ENCODE measurements around the gene IGSF23.

IGSF23 gene

DNA sequence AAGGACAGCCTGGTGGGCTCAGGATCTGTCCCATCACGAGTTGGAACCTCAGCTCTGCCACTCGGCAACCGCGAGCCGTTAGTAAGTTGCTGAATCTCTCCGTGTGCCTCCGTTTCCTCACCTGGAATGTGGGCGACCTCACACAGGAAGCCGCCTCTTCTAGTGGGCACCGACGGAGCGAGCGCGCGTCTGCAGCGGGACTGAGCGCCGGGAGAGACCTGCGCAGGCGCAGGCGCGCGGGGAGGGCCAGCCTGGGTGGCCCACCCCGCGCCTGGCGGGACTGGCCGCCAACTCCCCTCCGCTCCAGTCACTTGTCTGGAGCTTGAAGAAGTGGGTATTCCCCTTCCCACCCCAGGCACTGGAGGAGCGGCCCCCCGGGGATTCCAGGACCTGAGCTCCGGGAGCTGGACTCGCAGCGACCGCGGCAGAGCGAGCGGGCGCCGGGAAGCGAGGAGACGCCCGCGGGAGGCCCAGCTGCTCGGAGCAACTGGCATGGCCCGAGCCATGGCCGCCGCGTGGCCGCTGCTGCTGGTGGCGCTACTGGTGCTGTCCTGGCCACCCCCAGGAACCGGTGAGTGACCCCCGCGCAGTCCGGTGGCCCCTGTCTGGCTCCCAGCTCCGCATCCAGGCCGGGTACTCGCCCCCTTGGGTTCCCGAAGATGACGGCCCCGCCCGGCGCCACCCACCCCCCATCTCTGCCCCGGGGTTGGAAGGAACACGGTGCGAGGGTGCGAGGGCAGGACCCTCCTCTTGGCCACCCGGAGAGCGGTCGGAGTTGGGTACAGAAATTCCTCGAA, 30.4 kb downstream of the IGSF23 start, which contains the start of gene PVR:
PVR (plus strand) TSS at position 306 of the 797 bp plus-strand sequence; CDS start at position 493, 187 bp downstream.
- DNase-seq, result peak; percentile 19

DNA sequence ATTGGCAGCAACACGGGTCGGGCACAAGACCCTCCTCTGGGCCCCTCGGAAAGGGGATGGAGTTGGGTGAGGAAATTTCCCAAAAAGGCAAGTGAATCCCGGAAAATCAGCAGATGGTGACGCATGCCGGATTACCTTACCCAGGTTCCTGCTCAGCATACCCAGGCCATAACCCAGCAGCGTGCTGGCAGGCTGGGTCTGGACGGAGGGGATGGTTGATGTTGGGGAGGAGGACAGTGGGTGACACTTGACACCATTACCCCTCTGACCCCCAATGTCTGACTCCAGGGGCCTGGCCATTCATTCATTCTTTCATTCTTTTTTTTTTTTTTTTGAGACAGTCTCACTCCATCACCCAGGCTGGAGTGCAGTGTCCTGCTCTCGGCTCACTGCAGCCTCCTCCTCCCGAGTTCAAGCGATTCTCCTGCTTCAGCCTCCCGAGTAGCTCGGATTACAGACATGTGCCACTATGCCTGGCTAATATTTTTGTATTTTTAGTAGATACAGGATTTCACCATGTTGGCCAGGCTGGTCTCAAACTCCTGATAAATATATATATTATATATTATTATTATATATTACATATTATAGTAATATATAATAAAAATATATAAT, 31.1 kb downstream of the IGSF23 start:
- no peak for DNase-seq

DNA sequence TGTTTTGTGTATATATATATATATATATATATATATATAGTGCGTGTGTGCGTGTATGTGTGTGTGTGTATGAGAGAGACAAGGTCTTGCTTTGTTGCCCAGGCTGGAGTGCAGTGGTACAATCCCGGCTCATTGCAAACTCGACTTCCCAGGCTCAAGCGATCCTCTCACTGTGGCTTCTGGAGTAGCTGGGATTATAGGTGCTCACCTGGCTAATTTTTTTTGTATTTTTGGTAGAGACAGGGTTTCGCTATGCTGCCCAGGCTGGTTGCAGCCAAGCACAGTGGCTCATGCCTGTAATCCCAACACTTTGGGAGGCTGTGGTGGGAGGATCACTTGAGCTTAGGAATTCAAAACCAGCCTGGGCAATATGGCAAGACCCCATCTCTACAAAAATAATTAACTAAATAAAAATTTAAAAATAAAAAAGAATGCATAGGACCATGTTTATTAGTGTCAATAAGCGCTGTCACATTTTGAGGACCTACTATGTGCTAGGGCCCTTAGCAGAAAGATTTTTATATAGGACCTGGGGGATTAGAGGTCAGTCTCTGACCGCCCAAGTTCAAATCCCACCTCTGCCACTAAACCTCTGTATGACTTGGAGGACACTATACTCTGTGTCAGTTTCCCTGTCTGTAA, 32.2 kb downstream of the IGSF23 start:
- DNase-seq, result no peak

DNA sequence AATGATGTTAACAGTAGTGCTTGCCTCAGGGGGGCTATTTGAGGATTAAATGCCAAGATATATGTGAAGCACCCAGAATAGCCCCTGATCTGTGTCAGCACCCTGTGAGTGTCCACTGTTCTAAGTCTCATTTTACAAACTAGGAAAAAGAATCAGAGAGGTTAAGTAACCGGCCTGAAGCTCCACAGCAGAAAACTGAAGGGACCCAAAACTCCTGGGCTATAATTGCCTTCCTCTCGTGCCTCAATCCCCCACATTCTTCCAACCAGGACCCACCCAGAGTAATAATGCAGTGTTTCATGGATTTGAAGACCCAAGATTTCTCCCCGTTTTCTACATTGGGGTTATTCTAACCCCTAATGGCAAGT, 32.7 kb downstream of the IGSF23 start:
- DNase-seq, result no peak

DNA sequence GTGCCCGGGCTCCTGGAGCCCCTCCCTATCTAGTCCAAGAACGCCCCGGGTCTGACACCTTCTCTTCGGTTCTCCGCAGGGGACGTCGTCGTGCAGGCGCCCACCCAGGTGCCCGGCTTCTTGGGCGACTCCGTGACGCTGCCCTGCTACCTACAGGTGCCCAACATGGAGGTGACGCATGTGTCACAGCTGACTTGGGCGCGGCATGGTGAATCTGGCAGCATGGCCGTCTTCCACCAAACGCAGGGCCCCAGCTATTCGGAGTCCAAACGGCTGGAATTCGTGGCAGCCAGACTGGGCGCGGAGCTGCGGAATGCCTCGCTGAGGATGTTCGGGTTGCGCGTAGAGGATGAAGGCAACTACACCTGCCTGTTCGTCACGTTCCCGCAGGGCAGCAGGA, 33.8 kb downstream of the IGSF23 start:
- no peak for DNase-seq

DNA sequence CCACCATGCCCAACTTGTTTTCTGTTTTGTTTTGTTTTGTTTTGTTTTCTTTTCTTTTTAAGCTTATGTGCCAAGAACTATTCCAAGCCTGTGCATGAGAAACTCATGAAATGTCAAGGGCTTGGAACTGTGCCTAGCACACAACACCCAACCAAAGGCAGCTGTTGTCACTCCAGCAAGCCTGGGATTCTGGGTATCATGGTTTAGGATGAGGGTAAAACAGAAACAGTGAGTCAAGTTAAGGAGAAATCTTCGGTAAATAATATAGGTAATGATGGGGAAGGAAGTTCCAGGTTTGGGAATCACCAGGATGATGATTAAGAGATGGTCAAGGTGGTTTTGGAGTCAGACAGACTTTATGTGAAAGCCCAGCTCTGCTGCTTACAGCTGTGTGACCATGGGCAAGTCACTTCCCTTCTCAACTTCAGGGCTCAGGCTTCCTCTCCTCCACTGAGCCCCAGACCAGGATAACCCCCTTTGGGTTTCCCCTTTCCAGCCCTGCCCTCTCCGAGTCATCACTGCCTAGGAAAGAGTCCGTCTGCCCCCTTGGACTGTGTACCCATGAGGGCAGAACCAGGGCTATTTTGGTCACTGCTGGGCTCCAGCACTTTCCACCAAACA, 35.4 kb downstream of the IGSF23 start:
- DNase-seq, result no peak

DNA sequence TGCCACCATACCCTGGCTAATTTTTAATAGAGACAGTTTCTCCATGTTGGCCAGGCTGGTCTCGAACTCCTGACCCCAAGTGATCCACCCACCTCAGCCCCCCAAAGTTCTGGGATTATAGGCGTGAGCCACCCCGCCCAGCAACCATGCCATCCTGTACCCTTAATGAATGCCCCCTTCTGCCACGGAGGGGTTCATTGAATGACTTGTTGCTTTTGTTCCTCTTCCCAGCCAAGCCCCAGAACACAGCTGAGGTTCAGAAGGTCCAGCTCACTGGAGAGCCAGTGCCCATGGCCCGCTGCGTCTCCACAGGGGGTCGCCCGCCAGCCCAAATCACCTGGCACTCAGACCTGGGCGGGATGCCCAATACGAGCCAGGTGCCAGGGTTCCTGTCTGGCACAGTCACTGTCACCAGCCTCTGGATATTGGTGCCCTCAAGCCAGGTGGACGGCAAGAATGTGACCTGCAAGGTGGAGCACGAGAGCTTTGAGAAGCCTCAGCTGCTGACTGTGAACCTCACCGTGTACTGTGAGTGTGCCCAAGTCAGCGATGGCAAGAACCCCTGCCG, 36.3 kb downstream of the IGSF23 start:
- no peak for DNase-seq

DNA sequence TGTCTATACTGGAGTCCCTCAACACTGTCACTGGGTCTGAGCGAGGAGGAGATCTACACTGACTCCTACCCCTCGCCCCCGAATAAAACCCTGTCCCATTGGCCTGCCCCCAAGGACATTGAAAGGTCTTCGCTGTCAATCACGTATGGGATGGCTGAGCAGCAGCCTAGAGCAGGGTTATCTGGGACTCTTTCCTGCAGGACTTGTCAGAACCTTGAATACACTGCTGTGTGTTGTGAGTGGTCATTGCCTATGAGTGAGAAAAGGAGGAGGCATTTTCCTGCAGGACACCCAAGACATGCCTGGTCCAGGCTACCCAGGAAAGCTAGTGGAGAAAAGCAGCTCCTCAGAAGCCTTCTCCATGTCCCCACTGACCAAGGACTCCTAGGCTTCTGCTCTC, 40.0 kb downstream of the IGSF23 start:
- DNase-seq, result no peak

DNA sequence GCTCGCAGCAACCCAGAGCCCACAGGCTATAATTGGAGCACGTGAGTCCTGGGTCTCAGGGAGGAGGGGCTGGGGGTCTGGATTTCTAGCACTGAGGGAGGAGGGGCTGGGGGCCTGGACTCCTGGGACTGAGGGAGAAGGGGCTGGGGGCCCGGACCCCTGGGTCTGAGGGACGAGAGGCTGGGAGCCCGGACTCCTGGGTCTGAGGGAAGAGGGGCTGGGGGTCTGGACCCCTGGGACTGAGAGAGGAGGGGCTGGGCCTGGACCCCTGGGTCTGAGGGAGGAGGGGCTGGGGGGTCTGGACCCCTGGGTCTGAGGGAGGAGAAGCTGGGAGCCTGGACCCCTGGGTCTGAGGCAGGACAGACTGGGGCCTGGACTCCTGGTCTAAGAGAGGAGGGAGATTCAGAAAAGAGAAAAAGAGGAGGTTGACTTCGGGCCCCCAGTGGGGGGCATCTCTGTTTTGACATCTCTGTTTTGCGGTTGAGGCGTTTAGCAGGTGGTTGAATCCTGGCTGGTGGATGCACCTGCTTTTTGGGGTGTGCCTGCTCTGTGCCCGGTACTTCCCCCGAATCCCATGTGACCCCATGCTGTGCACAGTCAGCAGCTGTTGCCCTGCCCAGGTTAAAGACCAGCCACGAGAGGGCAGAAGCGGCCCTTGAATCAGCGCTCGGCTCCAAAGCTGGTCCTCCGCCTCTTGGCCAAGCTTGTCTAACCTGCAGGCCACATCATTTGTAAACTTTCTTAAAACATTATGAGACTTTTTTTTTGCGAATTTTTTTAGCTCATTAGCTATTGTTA, 40.8 kb downstream of the IGSF23 start:
- peak; percentile 69 for DNase-seq

DNA sequence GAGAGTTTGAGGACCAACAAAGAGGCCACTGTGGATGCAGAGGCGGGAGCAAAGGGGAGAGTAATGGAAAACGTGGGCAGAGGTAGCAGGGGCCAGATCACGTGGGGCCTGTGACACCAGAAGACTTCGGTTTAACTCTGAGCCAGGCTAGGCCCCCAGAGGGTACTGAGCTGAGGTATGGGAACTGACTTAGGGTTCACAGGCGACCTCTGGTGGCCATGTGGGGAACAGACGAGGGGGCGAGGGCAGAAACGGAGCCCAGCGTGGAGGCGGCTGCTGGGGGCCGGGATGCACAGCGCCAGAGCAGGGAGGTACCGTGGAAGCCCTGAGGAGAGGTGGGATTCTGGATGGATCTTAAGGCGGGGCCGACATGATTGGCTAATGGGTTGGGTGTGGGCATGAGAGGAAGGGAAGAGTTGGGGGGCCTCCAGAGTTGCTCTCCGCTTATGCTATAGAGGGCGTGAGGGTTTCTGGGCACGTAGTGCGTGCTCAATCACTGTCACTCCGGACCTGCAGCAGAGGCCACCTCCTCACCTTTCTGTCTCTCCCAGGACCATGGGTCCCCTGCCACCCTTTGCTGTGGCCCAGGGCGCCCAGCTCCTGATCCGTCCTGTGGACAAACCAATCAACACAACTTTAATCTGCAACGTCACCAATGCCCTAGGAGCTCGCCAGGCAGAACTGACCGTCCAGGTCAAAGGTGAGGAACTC, 44.0 kb downstream of the IGSF23 start:
- peak; percentile 65 for DNase-seq

DNA sequence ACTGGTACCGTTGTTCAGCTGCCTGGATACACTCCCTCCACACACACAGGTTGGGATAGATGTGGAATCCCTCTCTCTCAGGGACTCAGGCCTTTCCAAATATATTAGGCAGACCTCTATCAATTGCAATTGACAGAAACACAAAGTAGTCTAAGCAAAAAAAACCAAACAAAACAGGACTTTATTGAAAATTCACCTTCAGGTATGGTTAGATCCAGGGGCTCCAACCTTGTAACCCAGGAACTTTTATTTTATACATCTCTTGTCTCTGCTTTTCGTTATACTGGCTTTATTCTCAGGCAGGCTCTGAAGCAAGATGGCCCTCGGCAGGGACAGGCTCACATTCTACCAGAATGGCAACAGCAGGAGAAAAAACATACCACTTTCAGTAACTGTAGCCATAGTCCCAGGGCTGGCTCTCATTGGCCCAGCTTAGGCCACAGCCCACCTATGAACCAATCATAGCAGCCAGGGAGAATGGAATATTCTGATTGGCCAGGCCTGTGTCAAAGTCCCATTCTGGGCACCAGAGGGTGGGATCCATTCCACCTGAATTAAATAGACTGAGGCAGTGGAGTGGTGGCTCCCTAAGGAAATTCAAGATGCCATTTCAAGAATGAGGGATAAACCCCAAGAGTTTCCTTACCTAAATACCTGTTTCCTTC, 44.8 kb downstream of the IGSF23 start:
- no peak for DNase-seq

DNA sequence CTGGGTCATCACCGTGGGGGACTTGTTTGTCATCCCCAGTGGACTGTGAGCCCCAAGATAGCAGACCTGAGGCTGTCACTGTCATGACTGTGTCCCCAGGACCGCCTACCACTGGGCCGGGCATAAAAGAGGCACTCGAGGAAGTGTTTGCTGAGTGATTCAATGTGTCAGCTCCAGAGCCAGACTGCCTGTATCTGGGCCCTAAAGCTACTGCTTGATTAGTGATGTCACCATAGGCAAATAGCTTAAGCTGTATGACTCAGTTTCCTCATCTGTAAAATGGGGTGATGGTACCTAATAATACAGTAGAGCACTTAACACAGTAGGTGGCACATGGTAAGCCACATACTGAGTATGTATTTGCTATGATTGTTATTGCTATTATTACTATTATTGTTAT, 46.7 kb downstream of the IGSF23 start:
- DNase-seq, result no peak

DNA sequence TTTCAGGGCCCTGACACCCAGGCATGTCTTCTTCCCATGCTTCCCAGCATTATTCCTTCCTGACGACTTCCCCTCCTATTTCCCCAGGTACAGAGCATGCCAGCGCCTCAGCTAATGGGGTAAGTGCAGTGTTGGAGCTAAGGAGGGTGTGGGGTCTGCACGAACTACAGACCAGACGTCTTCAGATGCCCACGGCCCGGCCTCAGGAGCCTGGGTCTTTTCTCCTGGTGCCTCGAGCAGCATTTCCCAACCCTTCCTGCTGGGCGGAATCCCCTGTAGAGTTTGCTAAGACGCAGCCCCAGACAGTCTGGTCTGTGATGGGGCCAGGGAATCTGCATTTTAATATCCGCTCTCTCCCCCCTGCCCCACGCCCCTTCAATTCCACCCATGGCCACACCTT, 47.8 kb downstream of the IGSF23 start:
- no peak for DNase-seq

DNA sequence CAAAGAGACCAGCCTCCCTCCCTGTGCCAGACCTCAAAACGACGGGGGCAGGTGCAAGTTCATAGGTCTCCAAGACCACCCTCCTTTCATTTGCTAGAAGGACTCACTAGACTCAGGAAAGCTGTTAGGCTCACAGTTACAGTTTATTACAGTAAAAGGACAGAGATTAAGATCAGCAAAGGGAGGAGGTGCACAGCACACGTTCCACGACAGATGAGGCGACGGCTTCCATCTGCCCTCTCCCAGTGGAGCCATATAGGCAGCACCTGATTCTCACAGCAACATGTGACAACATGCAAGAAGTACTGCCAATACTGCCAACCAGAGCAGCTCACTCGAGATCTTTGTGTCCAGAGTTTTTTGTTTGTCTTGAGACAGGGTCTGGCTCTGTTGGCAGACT, 48.5 kb downstream of the IGSF23 start:
- DNase-seq, result no peak

DNA sequence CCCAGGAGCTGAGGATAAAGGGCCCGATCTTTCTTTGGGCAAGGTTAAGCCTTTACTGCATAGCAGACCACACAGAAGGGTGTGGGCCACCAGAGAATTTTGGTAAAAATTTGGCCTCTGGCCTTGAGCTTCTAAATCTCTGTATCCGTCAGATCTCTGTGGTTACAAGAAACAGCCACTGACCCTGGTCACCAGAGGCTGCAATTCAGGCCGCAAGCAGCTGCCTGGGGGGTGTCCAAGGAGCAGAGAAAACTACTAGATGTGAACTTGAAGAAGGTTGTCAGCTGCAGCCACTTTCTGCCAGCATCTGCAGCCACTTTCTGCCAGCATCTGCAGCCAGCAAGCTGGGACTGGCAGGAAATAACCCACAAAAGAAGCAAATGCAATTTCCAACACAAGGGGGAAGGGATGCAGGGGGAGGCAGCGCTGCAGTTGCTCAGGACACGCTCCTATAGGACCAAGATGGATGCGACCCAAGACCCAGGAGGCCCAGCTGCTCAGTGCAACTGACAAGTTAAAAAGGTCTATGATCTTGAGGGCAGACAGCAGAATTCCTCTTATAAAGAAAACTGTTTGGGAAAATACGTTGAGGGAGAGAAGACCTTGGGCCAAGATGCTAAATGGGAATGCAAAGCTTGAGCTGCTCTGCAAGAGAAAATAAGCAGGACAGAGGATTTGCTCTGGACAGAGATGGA, 49.5 kb downstream of the IGSF23 start:
- no peak for DNase-seq

DNA sequence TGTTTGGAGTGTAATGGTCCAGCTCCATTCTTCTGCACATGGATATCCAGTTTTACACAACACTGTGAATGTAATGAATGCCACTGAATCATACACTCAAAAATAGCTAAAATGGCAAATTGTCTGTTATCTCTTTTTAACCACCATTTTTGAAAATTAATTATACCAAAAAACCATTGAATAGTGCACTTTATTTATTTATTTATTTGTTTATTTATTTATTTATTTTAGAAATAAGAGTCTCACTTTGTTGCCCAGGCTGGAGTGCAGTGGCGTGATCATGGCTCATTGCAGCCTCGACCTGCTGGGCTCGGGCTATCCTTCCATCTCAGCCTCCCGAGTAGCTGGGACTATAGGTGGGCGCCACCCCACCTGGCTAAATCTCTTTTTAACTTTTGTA, 50.6 kb downstream of the IGSF23 start:
- no peak for DNase-seq

DNA sequence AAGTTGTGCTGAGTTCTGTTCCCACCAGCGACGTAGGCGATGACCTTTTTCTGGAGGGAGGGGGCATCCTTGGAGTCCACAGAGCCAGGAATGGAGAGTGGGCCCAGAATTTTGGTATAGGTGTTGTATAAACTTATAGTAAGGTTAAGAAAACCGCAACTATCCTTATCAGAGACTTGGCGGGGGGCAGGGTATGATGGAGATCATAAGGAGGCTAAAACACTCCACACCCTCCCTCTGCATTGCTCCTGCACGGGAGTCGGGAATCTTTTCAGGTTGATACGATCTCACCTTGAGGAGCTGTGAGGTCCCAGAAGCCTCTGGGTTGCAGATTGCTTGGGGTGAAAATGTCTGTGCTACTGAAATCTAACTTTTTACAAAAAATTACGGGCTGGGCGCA, 51.6 kb downstream of the IGSF23 start:
- DNase-seq, result no peak

DNA sequence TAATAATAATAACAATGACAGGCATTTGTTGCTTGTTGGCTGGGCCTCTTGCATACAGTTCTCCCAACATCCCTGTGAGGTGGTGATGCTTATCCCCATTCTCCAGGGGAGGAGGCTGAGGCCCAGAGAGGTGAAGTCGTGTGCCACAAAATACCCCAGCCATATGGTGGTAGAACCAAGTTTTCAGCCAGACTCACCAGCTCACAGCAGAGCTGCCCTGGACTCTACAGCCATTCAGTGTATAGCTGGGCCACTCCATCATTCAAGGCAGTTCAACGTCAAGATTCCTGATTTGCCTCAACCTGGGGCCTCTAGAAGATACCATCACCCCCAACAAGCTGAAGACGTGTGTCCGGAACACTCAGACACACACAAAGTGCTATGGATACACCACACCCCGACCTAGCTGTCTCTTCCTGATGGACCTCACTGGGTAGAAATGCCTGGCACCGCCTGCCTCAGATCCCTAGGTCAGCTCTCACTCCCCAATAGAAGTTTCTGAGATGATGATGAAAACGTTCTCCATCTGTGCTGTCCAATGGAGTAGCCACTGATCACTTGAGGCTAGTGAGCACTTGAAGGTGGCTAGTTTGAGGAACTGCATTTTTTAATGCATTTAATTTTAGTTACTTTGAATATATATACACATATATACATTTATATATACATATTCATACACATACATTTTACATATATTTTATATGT, 53.6 kb downstream of the IGSF23 start:
- DNase-seq, result no peak

DNA sequence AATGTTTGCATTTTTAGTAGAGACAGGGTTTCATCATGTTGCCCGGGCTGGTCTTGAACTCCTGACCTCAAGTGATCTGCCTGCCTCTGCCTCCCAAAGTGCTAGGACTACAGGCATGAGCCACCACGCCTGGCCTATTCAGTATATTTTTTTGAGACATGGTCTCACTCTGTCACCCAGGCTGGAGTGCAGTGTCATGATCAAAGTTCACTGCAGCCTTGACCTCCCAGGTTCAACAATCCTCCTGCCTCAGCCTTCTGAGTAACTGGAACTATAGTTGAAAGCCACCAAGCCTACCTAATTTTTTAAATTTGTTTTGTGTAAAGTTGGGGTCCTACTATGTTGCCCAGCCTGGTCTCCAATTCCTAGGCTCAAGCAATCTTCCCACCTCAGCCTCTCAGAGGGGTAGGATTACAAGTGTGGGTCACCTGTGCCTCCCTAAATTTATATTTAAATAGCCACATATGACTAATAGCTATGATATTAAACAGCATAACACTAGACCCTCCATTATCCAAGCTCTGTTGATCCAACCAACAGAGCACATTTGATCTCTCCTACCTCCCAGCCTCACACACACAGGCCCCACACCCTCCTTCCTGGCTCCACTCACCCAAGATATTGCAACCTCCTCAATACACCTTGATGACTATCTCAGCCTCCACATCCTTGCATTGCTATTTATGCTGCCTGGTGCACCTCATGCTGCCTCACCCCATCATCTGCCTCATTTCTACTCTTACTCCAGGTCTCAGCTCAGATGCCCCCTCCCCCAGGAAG, 55.8 kb downstream of the IGSF23 start:
- DNase-seq, result no peak
